Muscle layer of colon (tissue), 2 donors: ENCODE measurements around the gene RNF146.
"Not testable (repeated sequence)": the region's sequence is repeated elsewhere in the genome, so short reads cannot be mapped to it uniquely, and the experiment has no call there.

Experiments used
- H3K27ac ChIP-seq: one replicate; pipeline ENCODE4 v1.7.0; 2013; ENCODE audit warnings: low read depth, mild to moderate bottlenecking, low read length, moderate library complexity
- H3K27me3 ChIP-seq, 2 donors: one replicate each; pipeline ENCODE4 v1.7.0; 2013; ENCODE audit warnings: low read length in 2 of 2, mild to moderate bottlenecking in 2 of 2; ENCODE audit not compliant: insufficient read depth in 2 of 2, control insufficient read depth in 1 of 2
- H3K36me3 ChIP-seq: one replicate; pipeline ENCODE4 v1.7.0; 2013; ENCODE audit warnings: mild to moderate bottlenecking, low read length; ENCODE audit not compliant: insufficient read depth
- H3K4me1 ChIP-seq: one replicate; pipeline ENCODE4 v1.7.0; 2013; ENCODE audit warnings: mild to moderate bottlenecking, low read length; ENCODE audit not compliant: insufficient read depth
- H3K4me3 ChIP-seq, 2 donors: one replicate each; pipeline ENCODE4 v1.7.0; 2013; ENCODE audit warnings: low read length in 2 of 2, low read depth in 1 of 2, mild to moderate bottlenecking in 1 of 2, moderate library complexity in 1 of 2
- H3K9ac ChIP-seq: one replicate; pipeline ENCODE4 v1.7.0; 2013; ENCODE audit warnings: low read length
- H3K9me3 ChIP-seq: one replicate; pipeline ENCODE4 v1.7.0; 2013; ENCODE audit warnings: mild to moderate bottlenecking, low read length
- donor health status: abdominal sarcoma.
- donor health status: Adenocarcinoma of cecum.

RNF146 gene

DNA sequence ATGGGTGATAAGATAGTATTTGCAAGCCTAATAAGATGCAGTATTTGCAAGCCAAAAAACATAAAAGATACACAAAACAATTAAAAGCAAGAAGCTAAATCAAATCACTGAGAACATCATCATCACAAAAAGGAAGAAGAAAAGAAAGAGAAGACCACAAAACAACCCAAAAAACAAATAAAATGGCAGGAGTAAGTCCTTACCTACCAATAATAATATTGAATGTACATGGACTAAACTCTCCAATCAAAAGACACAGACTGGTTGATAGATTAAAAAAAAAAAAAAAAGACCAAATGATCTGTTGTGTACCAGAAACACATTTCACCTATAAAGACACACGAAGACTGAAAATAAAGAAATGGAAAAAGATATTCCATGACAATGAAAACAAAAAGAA is 39.1 kb downstream of the RNF146 start:
- H3K27ac ChIP-seq, result no peak overlapping the region
- H3K36me3 ChIP-seq, result peaks cover 5% of the 10 kb centered on the region
- H3K9ac ChIP-seq, result no peak overlapping the region
- peaks cover 16% of the 10 kb centered on the region for H3K4me1 ChIP-seq
- H3K27me3 ChIP-seq, result no peaks in the 10 kb centered on the region
- peaks cover 3% of the 10 kb centered on the region for H3K9me3 ChIP-seq
- no peak overlapping the region for H3K4me3 ChIP-seq

DNA sequence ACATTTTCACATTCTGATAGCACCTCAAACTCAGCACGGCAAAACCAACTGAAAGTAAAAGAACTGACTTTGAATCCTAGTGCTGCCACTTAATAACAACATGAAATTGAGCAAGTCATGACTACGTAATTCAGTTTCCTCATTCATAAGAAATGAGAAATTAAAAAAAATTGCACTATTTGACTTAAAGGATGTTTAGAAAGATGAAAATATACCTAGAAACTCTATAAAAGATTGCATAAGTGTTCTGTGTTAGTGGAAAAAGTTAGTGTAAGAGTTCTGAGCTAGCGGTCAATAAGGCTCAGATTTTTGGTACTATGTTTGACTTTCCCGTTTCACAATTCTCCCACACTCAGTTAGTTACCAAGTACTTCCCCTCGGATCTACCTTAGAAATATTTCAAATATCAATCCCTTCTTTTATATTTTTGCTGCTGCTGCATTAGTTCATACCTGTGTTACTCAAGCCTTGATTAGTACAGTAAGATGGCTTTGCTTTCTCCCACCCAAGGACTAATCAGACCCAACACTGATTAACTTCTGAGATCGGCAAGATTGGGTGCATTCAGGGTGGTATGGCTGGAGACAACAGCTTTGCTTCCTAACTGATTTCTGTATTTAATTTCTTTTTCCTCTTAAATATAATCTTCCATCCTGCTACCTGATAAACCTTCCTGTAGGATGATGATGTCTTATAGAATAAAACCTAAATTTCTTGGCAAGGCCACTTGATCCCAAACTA is 50.9 kb downstream of the RNF146 start:
- H3K27ac ChIP-seq, result no peak overlapping the region
- no peak overlapping the region for H3K9ac ChIP-seq
- no peaks in the 10 kb centered on the region for H3K9me3 ChIP-seq
- peaks cover 1% of the 10 kb centered on the region for H3K36me3 ChIP-seq
- H3K4me3 ChIP-seq, result no peak overlapping the region
- no peaks in the 10 kb centered on the region for H3K27me3 ChIP-seq
- H3K4me1 ChIP-seq, result no peaks in the 10 kb centered on the region

DNA sequence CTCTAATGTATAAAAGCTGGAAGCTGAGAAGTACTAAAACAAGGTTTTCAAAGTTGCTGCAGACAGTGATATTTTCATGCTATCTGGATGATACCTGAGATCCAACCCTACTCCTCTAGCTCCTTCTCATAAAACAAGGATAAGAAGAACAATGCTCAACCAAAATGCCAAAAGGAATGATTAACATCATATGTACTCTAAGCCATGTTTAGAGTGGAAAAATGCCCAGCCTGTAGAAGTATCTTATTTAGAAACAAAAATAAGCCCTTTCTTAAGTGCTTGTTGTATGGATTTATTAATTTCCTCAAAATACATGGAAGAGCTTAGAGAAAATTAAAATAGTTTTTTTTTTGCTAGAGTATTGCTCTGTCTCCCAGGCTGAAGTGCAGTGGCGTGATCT is 53.0 kb downstream of the RNF146 start:
- no peaks in the 10 kb centered on the region for H3K4me1 ChIP-seq
- H3K4me3 ChIP-seq, result no peak overlapping the region
- H3K36me3 ChIP-seq, result no peaks in the 10 kb centered on the region
- H3K9me3 ChIP-seq, result no peaks in the 10 kb centered on the region
- H3K27ac ChIP-seq, result no peak overlapping the region
- no peaks in the 10 kb centered on the region for H3K27me3 ChIP-seq
- H3K9ac ChIP-seq, result no peak overlapping the region

DNA sequence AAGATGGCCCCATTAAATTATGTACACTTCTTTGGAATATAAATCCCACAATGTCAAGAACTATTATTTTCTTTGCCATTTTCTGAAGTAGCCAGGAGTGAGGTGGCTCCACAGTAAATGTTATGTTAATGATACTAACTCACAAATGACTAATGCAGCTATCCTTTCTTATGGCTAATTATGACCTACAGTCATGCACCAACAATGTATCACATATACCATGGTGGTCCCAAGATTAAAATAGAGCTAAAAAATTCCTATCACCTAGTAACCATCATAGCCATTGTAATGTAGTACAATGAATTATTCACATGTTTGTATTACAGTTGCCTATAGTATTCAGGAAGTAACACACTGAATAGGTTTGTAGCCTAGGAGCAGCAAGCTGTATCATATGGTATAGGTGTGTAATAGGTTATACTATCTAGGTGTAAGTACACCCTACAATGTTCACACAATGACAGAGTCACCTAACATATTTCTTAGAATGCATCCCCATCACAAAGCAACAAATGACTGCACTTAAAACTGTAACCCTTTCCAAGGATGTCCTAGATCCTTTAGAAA is 61.5 kb downstream of the RNF146 start:
- Histone ChIP-seq H3K9ac (no peak overlapping the region), H3K9me3 (no peaks in the 10 kb centered on the region), H3K27ac (no peak overlapping the region), H3K4me1 (no peaks in the 10 kb centered on the region), H3K4me3 (no peak overlapping the region), H3K27me3 (no peaks in the 10 kb centered on the region), H3K36me3 (peaks cover 14% of the 10 kb centered on the region)

DNA sequence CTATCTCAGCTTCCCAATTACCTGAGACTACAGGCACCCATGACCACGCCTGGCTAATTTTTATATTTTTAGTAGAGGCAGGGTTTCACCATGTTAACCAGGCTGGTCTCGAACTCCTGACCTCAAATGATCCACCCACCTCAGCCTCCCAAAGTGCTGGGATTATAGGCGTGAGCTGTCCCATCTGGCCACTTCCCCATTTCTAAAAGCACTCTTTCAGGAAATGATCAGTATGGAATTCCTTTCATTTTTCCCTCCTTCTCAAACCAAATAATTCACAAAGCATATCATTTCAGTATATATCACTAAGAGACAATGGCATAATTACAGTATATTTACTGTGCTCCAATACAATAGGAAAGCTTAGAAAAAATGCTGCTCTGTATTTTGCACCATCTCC is 64.6 kb downstream of the RNF146 start:
- H3K36me3 ChIP-seq, H3K27me3 ChIP-seq, H3K4me3 ChIP-seq, H3K27ac ChIP-seq, H3K9me3 ChIP-seq, H3K4me1 ChIP-seq, H3K9ac ChIP-seq: not testable (repeated sequence)

DNA sequence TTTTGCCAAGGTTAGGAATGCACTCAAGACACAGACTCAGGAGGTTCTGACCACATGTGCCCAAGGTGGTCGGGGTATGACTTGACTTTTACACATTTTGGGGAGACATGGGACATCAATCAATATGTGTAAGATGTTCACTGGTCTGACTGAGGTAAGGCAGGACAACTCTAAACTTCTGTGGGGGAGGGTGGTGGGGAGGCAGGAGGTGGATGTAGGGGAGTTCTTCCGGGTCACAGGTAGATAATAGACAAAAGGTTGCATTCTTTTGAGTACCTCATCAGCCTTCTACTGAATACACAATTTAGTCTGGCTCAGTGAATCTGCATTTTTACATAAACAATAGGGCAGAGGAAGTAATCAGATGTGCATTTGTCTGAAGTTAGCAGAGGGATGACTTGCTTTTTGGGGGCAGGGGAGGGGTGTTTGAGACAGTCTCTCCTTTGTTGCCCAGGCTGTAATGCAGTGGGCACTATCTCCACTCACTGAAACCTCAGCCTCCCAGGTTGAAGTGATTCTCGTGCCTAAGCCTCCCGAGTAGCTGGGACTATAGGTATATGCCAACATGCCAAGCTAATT is 65.8 kb downstream of the RNF146 start:
- Histone ChIP-seq H3K4me3 (no peak overlapping the region), H3K9me3 (no peaks in the 10 kb centered on the region), H3K4me1 (no peaks in the 10 kb centered on the region), H3K27ac (no peak overlapping the region), H3K9ac (no peak overlapping the region), H3K27me3 (no peaks in the 10 kb centered on the region), H3K36me3 (no peaks in the 10 kb centered on the region)
